ENCODE measurements around the gene FYN. TPM values are rescaled to one million over a fixed set of nuclear protein-coding genes. Genes with fewer than 3 reads are reported as not detected.

The FYN gene
- total and polyA plus RNA-seq, 2 of the 13 experiments (the other 11 are each of a cell fraction or from before 2014, with no cell fraction given) = 15.5 to 24.6 TPM

DNA sequence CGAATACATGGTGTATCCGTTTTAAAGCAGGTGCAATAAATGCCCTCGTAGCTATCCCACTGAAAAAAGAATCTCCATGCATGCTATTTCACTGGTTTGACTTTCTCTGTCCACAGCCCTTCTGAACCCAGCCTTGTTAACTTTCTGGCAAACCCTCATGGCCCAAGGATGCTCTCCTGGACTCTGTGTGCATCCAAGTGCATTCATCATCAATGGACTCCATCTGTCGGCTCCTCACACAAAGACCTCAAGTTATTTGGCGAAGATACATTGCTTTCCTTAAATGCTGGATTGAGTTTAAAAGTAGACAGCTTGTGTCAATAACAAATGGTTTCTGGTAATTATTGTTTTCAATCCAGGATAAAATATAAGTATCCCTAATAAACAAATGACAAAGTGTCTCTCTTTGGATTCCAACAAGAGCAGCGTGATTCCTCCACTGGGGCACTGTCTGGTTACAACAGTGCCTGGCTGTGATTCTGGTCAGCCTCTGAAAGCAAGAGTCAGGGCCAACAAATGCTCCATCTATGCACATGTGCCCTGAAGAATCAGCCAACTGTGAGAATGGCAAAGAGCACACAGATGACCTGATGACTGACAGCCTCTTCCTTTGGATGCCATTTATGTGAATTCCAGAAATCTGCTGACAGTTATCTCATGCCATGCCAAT, 55.7 kb downstream of the FYN start:
- in situ Hi-C loops (cut with HindIII; ENCODE audit: extremely low pct_ligation_motif_present, low pct_unique_long_range_greater_than_20kb) = no loop called here
- Histone ChIP-seq H3K27ac (ENCODE audit: extremely low read length, insufficient read depth, low read length) (no peak overlapping the region), H3K9me3 (ENCODE audit: low read length) (no peaks in the 10 kb centered on the region), H4K20me1 (ENCODE audit: insufficient read depth, low read length) (no peaks in the 10 kb centered on the region), H3K4me3 (replicated peaks in 1 of 3; ENCODE audit: insufficient read depth in 1 of 3, low read depth in 2 of 3, low read length in 3 of 3) (no peak overlapping the region), H2AFZ (ENCODE audit: low read length) (no peak overlapping the region), H3K36me3 (replicated peaks in 1 of 2; ENCODE audit: control insufficient read depth in 1 of 2, insufficient read depth in 2 of 2, low read length in 2 of 2) (no peaks in the 10 kb centered on the region), H3K4me1 (ENCODE audit: insufficient read depth, low read length) (no peaks in the 10 kb centered on the region), H3K79me2 (ENCODE audit: insufficient read depth, low read length) (no peaks in the 10 kb centered on the region), H3K4me2 (ENCODE audit: low read depth, low read length) (no peak overlapping the region), H3K27me3 (ENCODE audit: control insufficient read depth in 1 of 2, insufficient read depth in 2 of 2, low read length in 2 of 2) (no peaks in the 10 kb centered on the region), H3K9ac (ENCODE audit: insufficient read depth, low read depth, low read length) (no peak overlapping the region)
- FAIRE-seq (no peak), ATAC-seq (no peak), DNase-seq (ENCODE audit: low spot score) (no peak)
- WGBS (ENCODE audit: low lambda C conversion rate) = 74% methylated on average over 6 of the region's 6 CpGs
- TF ChIP-seq ZC3H13 (CRISPR knock-in tag; IDR thresholded peaks at IDR 0.05) (no peak), KDM5A (IDR thresholded peaks at IDR 0.05; ENCODE audit: borderline replicate concordance, low read length) (no peak), SMARCE1 (IDR thresholded peaks at IDR 0.05; ENCODE audit: borderline replicate concordance) (no peak), TAF15 (IDR thresholded peaks at IDR 0.05; ENCODE audit: low read depth, low read length, poor library complexity, severe bottlenecking) (no peak), TCF7L2 (IDR thresholded peaks at IDR 0.05; ENCODE audit: low read depth, low read length) (no peak), CCDC6 (CRISPR knock-in tag; IDR thresholded peaks at IDR 0.05) (no peak), FOSL2 (CRISPR knock-in tag; IDR thresholded peaks at IDR 0.05) (no peak), HNRNPK (IDR thresholded peaks at IDR 0.05; ENCODE audit: low read depth, low read length, poor library complexity, severe bottlenecking) (no peak)
- TF ChIP-seq, protein P1, sequence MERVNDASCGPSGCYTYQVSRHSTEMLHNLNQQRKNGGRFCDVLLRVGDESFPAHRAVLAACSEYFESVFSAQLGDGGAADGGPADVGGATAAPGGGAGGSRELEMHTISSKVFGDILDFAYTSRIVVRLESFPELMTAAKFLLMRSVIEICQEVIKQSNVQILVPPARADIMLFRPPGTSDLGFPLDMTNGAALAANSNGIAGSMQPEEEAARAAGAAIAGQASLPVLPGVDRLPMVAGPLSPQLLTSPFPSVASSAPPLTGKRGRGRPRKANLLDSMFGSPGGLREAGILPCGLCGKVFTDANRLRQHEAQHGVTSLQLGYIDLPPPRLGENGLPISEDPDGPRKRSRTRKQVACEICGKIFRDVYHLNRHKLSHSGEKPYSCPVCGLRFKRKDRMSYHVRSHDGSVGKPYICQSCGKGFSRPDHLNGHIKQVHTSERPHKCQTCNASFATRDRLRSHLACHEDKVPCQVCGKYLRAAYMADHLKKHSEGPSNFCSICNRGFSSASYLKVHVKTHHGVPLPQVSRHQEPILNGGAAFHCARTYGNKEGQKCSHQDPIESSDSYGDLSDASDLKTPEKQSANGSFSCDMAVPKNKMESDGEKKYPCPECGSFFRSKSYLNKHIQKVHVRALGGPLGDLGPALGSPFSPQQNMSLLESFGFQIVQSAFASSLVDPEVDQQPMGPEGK (CRISPR knock-in tag; IDR thresholded peaks at IDR 0.05) = no peak
- TF ChIP-seq, protein P2, sequence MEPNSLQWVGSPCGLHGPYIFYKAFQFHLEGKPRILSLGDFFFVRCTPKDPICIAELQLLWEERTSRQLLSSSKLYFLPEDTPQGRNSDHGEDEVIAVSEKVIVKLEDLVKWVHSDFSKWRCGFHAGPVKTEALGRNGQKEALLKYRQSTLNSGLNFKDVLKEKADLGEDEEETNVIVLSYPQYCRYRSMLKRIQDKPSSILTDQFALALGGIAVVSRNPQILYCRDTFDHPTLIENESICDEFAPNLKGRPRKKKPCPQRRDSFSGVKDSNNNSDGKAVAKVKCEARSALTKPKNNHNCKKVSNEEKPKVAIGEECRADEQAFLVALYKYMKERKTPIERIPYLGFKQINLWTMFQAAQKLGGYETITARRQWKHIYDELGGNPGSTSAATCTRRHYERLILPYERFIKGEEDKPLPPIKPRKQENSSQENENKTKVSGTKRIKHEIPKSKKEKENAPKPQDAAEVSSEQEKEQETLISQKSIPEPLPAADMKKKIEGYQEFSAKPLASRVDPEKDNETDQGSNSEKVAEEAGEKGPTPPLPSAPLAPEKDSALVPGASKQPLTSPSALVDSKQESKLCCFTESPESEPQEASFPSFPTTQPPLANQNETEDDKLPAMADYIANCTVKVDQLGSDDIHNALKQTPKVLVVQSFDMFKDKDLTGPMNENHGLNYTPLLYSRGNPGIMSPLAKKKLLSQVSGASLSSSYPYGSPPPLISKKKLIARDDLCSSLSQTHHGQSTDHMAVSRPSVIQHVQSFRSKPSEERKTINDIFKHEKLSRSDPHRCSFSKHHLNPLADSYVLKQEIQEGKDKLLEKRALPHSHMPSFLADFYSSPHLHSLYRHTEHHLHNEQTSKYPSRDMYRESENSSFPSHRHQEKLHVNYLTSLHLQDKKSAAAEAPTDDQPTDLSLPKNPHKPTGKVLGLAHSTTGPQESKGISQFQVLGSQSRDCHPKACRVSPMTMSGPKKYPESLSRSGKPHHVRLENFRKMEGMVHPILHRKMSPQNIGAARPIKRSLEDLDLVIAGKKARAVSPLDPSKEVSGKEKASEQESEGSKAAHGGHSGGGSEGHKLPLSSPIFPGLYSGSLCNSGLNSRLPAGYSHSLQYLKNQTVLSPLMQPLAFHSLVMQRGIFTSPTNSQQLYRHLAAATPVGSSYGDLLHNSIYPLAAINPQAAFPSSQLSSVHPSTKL (CRISPR knock-in tag; IDR thresholded peaks at IDR 0.05) = no peak
- TF ChIP-seq, protein P3, sequence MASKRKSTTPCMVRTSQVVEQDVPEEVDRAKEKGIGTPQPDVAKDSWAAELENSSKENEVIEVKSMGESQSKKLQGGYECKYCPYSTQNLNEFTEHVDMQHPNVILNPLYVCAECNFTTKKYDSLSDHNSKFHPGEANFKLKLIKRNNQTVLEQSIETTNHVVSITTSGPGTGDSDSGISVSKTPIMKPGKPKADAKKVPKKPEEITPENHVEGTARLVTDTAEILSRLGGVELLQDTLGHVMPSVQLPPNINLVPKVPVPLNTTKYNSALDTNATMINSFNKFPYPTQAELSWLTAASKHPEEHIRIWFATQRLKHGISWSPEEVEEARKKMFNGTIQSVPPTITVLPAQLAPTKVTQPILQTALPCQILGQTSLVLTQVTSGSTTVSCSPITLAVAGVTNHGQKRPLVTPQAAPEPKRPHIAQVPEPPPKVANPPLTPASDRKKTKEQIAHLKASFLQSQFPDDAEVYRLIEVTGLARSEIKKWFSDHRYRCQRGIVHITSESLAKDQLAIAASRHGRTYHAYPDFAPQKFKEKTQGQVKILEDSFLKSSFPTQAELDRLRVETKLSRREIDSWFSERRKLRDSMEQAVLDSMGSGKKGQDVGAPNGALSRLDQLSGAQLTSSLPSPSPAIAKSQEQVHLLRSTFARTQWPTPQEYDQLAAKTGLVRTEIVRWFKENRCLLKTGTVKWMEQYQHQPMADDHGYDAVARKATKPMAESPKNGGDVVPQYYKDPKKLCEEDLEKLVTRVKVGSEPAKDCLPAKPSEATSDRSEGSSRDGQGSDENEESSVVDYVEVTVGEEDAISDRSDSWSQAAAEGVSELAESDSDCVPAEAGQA (IDR thresholded peaks at IDR 0.05; ENCODE audit: low read depth) = no peak
- TF ChIP-seq, protein P3 (CRISPR knock-in tag; IDR thresholded peaks at IDR 0.05; ENCODE audit: borderline replicate concordance) = no peak
- ChIA-PET POLR2A (no interaction called here), CTCF (ENCODE audit: low intra/inter-chr PET ratio, low total read pairs) (no interaction called here)
- intact Hi-C loops (cut with micrococcal nuclease; ENCODE audit: unreplicated experiment) = no loop called here
- BruUV-seq (replicated peaks) = no TSS peak

All from HepG2 (cell line).